ENCODE results near the gene PREX1. TPM values are rescaled to one million over a fixed set of nuclear protein-coding genes. Genes with fewer than 3 reads are reported as not detected.

Gene PREX1
- total RNA-seq, 1 donor from 2014 or later = 2.9 TPM

- TF ChIP-seq CTCF (IDR thresholded peaks at IDR 0.05; ENCODE audit: unreplicated experiment) = no peak
- Mint-ChIP-seq H3K36me3 (ENCODE audit: insufficient read depth) (no peaks in the 10 kb centered on the region), H3K4me1 (ENCODE audit: low read depth) (peaks cover 17% of the 10 kb centered on the region), H3K9me3 (ENCODE audit: low read depth) (no peaks in the 10 kb centered on the region), H3K27me3 (peaks cover 10% of the 10 kb centered on the region), H3K4me3 (ENCODE audit: low read depth) (no peak overlapping the region), H3K27ac (peak overlapping the region; percentile 85)
- DNase-seq (ENCODE audit: low spot score, unreplicated experiment) = no peak
Observed at GRCh38 chr20:48790473-48791003, 37.3 kb downstream of the PREX1 start.

- Mint-ChIP-seq H3K27me3 (peaks cover 10% of the 10 kb centered on the region), H3K36me3 (ENCODE audit: insufficient read depth) (no peaks in the 10 kb centered on the region), H3K4me3 (ENCODE audit: low read depth) (no peak overlapping the region), H3K4me1 (ENCODE audit: low read depth) (peaks cover 17% of the 10 kb centered on the region), H3K9me3 (ENCODE audit: low read depth) (no peaks in the 10 kb centered on the region), H3K27ac (no peak overlapping the region)
- TF ChIP-seq CTCF (IDR thresholded peaks at IDR 0.05; ENCODE audit: unreplicated experiment) = no peak
- no peak for DNase-seq (ENCODE audit: low spot score, unreplicated experiment)
Observed at GRCh38 chr20:48789781-48790472, 37.9 kb downstream of the PREX1 start.

- no peak for DNase-seq (ENCODE audit: low spot score, unreplicated experiment)
- no peaks in the 10 kb centered on the region for H3K36me3 Mint-ChIP-seq (ENCODE audit: insufficient read depth)
- H3K27me3 Mint-ChIP-seq = peaks cover 10% of the 10 kb centered on the region
- H3K4me1 Mint-ChIP-seq (ENCODE audit: low read depth) = peaks cover 16% of the 10 kb centered on the region
- H3K9me3 Mint-ChIP-seq (ENCODE audit: low read depth) = no peaks in the 10 kb centered on the region
- no peak overlapping the region for H3K27ac Mint-ChIP-seq
- no peak overlapping the region for H3K4me3 Mint-ChIP-seq (ENCODE audit: low read depth)
- no peak for TF ChIP-seq CTCF (IDR thresholded peaks at IDR 0.05; ENCODE audit: unreplicated experiment)
Observed at GRCh38 chr20:48789185-48789668, 38.6 kb downstream of the PREX1 start.

- no peak for TF ChIP-seq CTCF (IDR thresholded peaks at IDR 0.05; ENCODE audit: unreplicated experiment)
- H3K36me3 Mint-ChIP-seq (ENCODE audit: insufficient read depth) = no peaks in the 10 kb centered on the region
- H3K27ac Mint-ChIP-seq = no peak overlapping the region
- H3K4me3 Mint-ChIP-seq (ENCODE audit: low read depth) = no peak overlapping the region
- H3K4me1 Mint-ChIP-seq (ENCODE audit: low read depth) = peaks cover 11% of the 10 kb centered on the region
- H3K9me3 Mint-ChIP-seq (ENCODE audit: low read depth) = no peaks in the 10 kb centered on the region
- DNase-seq (ENCODE audit: low spot score, unreplicated experiment) = no peak
- peaks cover 7% of the 10 kb centered on the region for H3K27me3 Mint-ChIP-seq
Observed at GRCh38 chr20:48788486-48789072, 39.2 kb downstream of the PREX1 start.

- H3K4me1 Mint-ChIP-seq (ENCODE audit: low read depth) = peaks cover 11% of the 10 kb centered on the region
- no peaks in the 10 kb centered on the region for H3K9me3 Mint-ChIP-seq (ENCODE audit: low read depth)
- TF ChIP-seq CTCF (IDR thresholded peaks at IDR 0.05; ENCODE audit: unreplicated experiment) = no peak
- peaks cover 7% of the 10 kb centered on the region for H3K27me3 Mint-ChIP-seq
- no peak overlapping the region for H3K27ac Mint-ChIP-seq
- no peak for DNase-seq (ENCODE audit: low spot score, unreplicated experiment)
- no peak overlapping the region for H3K4me3 Mint-ChIP-seq (ENCODE audit: low read depth)
- no peaks in the 10 kb centered on the region for H3K36me3 Mint-ChIP-seq (ENCODE audit: insufficient read depth)
Observed at GRCh38 chr20:48787861-48788375, 39.9 kb downstream of the PREX1 start.

Data from progenitor cell of endocrine pancreas (in vitro differentiated cells).